Pericardium fibroblast (primary cell): ENCODE data around the gene OR4C15. TPM values are rescaled to one million over a fixed set of nuclear protein-coding genes. Genes with fewer than 3 reads are reported as not detected.

Experiments used
- total RNA-seq: library from RNA; depleted of rRNA; stranded (reverse); fragments of >200 nt; gene quantifications from 2 replicates; pipeline ENCODE4 v1.2.3, GENCODE V29; 2015

The OR4C15 gene
- total RNA-seq: not detected in 2 replicates

GRCh38 chr11:55554169-55554568 lies at the start of gene OR4C15:
Gene OR4C15 (plus strand): TSS chr11:55554469. CDS start chr11:55554469, 0 bp downstream.

GRCh38 chr11:55571828-55572227 lies 17.6 kb downstream of the OR4C15 start, which contains the start of gene OR4C16:
Gene OR4C16 (plus strand): TSS chr11:55572128. CDS start chr11:55572128, 0 bp downstream.

Other genes starting within 250 kb of the OR4C15 start
- not detected in 2 replicates for gene OR4A16, start 211.3 kb upstream of the OR4C15 start, total RNA-seq
- not detected in 2 replicates for gene OR4A15, start 186.5 kb upstream of the OR4C15 start, total RNA-seq
- not detected in 2 replicates for gene OR4C16, start 17.7 kb downstream of the OR4C15 start, total RNA-seq
- not detected in 2 replicates for gene OR4C11, start 53.2 kb downstream of the OR4C15 start, total RNA-seq
- gene OR4P4, start 80.6 kb downstream of the OR4C15 start, total RNA-seq: not detected in 2 replicates
- not detected in 2 replicates for gene OR4S2, start 93.9 kb downstream of the OR4C15 start, total RNA-seq
- gene OR4C6, start 107.7 kb downstream of the OR4C15 start, total RNA-seq: not detected in 2 replicates
- gene OR5D13, start 219.0 kb downstream of the OR4C15 start, total RNA-seq: not detected in 2 replicates
- not detected in 2 replicates for gene OR5D14, start 241.1 kb downstream of the OR4C15 start, total RNA-seq